Measurements from ENCODE around the gene TENM4.

TENM4 gene

DNA sequence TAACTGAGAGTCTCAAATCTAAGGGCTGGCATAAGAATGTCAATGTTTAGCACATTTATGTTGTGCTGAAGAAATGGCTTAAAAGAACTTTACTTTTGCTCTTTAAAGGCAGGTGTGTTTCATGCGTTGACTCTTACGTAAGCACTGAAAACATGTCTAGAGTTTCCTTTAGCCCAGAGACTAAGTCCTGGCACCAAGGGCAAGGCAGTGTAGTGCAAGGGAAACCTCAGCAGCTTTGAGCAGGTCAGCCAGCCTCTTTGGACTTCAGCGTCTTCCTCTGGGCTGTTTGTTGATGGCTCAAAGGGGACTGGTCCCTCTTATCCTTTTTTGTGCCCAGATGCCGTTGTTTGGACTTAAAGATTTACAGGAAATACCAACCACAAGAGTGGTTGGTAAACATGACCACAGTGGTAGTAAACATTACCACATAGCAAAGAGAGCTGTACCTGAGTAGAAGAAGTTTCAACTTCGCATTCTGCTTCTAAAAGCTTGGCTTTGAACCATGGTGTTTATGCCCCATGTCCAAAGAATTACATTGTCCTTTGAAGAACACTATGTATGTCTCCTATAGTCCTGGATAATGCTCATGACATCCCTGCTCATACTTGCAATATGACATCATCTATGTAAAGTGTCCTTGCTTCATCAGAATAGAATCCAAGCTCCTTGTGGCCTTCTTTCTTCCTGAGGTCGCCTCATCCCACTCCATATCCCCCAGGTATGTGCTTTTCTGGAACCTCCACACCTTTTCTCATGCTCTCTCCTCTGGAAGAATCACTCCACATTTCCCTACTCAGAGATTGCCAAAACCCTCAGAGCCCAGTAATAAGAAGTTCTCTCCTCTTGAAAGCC lies 23.5 kb downstream of the TENM4 start:
- DNase-seq: no peak

DNA sequence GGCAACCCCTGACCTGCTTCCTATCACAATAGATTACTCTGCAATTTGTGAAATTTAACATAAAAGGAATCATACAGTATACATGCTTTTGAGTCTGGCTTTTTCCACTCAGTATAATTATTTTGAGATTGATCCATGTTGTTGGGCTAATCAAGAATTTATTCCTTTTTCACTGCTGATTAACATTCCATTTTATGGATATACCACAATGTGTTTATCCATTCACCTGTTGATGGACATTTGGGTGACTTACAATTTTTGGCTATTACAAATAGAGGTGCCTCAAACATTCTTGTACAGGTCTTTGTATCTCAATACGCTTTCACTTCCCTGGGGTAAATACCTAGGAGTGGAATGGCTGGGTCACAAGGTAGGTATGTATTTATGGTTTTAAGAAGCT lies 24.9 kb downstream of the TENM4 start:
- DNase-seq: no peak

DNA sequence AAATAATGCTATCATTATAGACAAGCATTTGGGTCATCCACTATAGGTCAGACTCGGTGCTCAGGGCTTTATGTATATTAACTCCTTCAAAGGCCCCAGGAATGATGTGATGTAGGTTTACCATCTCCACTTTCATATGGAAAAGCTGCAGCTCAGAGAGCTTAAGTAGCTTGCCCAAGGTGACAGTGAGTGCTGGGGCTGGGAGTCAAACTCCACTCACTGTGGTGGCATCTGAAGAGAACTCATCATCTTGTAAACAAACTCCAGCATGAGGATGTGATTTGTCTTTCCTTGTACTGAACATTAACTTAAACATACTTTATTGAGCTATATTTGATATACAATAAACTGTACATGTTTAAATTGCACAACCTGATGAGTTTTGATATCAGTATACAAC lies 25.4 kb downstream of the TENM4 start:
- no peak for DNase-seq

DNA sequence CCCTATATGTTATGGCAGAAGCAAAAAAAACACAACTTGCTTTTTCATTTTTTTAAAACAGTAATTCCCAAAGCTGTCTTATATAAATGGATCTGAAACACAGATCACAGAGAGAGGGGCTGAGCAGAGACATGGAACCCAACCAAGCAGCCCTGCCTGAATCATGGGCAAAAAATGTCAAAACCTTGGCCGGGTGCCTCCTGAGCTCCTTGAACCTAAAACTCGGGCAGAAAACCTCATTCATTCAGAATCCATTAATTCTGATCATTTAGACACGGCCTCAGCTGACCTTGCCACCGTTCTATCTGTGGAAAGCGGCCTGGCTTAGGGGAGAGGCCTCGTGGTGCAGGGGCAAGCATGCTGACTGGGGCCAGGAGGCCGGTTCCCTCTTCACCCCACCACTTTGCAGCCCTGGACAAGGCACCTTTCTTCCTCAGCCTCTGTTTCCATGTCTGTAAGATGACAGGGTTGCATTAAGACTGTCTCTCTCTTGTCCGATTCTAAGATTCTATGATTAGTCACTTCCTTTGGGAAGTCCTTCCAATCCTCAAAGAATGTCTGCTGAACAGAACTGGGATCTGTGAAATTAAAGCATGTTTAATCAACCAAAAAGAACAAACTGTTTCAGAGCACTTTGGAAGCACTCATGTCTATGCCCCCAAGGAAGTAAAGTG lies 26.0 kb downstream of the TENM4 start:
- no peak for DNase-seq

DNA sequence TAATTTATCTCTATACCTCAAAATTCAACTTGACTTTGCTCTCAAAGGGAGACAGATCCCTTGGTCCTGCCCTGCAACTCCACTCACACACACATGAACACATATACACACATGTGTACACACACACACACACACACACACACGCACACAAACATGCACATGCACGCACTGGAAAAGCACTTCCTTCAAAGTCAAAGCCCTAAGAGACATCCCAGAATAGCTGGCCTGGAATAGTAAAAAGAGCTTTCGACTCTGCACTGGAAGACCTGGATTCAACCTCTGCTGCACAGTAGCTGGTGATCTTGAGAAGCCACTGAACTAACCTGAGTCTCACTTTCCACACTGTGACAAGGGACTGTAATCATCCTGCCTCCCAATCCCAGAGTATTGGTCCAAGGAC lies 26.8 kb downstream of the TENM4 start:
- no peak for DNase-seq

DNA sequence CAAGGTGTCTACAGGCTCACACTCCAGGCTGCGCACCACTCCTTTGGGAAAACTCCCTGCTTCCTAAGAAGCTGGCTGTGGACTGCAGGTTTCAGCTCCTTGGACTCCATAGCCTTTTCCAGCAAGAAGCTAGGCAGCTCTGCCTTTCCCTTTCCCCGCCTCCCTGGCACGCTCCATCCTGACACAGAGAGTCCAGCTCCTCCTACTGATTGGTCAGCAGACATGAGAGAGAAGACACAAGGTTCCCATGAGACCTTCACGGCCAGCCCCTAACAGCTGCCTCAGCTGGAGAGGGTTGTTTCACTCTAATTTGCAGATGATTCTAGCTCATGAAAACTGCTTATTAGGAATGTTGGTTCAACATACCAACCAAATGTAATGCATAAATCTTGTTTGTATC lies 27.6 kb downstream of the TENM4 start:
- DNase-seq: no peak

DNA sequence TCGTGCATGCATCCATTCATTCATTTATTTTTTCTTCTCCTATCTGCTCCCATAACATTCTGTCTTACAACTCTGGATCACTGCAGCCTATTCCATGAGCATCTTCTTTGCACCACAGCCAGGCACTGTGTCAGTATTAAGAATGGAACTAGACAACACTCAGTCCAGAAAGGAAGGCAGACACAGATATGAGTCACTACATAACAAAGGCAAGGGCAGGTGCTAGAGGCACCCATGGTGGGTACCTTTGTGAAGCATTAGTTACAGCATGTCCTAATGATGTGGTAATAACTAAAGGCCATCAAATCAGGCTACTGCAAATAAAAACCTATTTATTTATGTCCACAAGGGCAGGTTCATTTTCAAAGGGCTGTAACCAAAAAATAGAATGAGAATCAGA lies 28.1 kb downstream of the TENM4 start:
- no peak for DNase-seq

DNA sequence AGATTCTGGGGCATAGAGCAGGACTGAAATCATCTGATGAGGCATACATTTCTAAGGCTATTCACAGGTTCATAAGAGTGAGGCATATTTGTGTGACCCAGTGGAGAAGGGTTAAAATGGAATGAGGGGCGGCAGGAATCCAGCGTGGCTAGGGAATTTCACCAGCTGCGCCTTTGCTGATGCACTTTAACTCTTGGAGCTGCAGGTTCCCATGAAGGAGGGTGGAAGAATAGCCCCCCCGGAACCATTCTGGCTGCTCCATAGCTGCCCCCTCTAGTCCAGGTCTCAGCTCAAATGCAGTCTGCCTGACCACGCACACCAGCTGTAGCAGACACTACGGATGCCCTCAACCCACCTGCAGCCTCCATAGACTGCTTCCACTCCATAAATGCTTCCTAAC lies 31.5 kb downstream of the TENM4 start:
- DNase-seq: no peak

DNA sequence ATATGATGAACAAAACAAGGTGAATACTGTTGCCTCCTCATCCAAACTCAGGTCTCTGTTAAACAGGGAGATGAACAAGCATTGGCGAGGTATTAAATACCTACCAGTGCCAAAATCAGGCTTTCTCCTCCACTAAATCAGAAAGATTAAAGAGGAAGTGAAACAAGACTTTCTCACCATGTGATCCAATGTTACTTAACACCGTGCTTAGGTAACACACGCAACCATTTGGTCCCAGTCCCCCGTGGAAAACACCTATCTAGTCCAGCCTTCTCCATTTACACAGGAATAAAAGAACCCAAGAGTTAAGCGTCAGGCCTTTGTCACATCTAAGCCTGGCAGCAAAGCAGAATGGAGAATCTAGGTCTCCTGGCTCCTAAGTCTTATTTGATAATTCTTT lies 34.5 kb downstream of the TENM4 start:
- DNase-seq: peak; percentile 4

DNA sequence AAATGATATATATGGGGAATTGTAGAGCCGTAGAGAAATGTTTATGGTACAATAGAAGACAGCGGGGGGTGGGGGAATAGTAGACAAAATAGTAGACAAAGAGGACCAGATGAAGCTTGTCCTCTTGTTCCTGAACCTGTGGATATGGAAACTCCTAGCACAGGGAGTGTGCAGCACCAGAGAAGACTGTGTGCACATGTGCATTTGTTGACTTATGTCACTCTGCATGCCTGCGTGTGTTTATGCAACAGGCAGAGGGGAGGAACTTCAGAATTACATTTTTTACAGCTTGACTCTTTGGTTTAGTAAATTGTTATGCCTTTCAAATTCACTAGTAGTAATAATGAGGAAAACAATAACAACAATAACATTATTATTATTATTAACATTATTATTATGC lies 36.0 kb downstream of the TENM4 start:
- no peak for DNase-seq

DNA sequence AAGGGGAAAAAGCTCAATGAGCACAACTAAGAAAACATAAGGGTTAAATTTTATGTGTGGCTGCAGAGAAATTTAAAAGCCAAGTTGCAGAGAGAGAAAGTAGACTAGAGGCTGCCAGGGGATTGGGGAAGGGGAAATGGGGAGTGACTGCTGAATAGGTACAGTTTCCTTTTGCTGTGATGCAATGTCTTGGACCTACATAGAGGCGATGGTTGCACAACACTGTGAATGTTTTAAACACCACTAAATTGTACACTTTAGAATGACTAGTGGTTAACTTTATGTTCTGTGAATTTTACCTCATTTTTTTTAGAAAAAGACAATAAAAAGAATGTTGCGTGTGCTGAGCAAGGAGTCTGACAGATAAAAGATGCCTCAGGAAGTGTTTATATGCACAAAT lies 36.5 kb downstream of the TENM4 start:
- DNase-seq: no peak

DNA sequence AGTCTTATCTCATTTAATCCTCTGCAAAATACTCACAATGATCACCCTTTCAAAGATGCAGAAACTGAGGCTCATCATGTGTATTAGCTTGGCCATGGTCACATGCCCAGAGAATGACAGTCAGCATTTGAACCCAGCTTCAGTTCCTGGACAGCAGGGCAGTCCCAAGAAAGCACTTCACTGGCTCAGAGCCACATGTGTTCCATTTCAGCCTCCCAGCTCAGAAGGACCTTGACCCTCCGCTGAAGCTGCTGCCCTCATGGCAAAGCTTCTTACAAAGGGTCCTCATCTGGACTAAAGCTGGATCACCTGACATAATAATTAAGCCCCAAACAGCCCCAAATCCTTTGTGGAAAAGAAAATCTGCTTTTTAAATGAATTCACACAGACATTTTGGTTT lies 37.0 kb downstream of the TENM4 start:
- DNase-seq: no peak

DNA sequence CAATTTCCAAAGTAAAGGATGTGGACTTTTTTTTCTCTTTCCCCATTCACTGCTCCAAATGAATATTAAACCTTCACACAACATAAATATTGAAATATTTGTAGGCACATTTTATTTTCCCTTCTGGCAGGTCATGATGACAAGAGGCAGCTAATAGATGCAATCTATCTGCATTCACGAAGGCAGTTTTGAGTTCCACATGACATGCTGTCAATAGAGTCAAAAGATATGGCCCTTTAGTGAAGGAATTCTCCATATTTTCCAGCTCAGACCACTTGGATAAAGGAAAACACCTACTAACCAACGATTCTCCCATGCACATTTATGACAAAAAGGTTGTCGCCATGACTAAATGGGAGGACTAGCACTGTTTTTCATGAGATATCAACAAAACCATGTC lies 37.9 kb downstream of the TENM4 start:
- DNase-seq: no peak

DNA sequence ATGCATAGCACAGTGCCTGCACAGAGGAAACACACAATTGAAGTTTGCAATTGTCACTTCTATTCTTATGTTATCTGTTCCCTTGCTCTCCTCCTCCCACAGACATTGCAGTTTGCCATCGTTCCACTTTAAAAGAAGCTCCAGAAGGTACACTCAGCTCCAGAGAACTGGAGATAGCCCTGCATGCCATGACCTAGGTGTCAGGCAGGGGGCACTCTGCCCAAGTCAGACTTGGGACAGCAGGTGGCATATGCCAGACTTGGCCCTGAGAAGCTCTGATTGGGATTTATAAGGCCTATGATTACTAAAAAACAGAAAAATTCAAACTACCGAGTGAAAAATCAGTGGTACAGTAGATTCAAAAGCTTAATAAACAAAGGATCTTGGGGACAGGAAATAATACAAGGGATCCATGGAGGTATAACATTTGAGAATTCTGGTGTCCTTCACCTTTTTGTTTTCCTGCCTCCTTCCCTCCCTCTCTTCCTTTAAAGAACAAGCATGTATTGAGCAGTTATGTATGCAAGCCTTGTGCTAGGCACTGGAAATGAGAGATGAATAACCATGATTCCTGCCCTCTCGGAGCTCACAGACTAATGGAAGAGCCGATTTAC lies 40.0 kb downstream of the TENM4 start:
- DNase-seq: no peak

DNA sequence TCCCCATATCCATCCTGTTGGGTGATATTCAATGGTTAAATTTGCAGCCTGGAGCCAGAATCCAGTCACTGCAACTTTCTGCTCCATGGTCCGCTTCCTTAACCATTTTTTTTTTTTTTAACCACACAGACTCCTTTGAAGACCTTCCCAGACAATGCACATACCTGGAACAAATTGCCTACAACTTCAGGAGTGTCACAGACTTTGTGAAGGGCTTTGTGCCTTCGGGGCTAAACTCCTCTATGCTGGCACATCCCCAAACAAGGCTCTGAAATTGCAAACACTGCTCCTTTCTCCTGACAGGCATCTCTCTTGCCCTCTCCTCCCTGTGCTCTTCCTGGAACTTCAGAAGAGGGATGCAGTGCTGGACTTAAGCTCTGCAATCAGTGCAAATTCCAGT lies 40.6 kb downstream of the TENM4 start:
- DNase-seq: no peak

DNA sequence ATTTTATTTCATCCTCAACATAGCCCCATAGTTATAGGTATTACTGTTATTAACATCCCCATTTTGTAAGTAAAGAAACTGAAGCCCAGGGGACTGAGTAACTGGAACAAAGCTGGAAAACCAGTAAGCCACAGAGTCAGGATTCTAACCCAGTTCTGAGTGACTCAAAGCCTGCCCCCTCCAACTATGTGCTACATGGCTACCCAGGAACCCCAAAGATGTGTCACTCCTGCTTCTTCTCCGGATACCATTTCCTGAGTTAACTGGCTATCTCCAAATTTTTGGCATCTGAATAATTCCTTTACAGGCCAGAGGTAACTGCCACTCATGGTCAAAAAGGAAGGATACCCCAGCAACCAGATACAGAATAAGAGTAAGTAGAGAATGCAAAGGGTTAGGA lies 43.6 kb downstream of the TENM4 start:
- no peak for DNase-seq

DNA sequence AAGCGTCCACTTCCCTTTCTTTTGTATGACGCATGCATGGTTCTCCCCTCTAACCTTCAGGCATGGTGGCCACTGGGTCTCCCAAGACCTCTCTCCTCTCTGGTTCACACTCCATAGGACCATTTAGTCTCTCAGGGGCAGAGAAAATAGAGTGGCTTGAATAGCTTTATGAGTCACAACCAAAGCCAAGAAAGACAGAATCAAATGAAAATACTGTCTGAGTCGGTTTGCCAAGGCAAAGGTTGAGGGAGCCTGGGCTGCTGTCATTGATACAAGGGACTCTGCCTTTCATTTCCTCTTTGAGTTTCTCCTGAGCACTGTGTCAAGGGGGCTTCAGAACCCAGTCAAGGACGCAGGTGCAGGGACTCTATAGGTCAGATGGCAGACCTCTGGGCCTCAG lies 44.2 kb downstream of the TENM4 start:
- DNase-seq: no peak

DNA sequence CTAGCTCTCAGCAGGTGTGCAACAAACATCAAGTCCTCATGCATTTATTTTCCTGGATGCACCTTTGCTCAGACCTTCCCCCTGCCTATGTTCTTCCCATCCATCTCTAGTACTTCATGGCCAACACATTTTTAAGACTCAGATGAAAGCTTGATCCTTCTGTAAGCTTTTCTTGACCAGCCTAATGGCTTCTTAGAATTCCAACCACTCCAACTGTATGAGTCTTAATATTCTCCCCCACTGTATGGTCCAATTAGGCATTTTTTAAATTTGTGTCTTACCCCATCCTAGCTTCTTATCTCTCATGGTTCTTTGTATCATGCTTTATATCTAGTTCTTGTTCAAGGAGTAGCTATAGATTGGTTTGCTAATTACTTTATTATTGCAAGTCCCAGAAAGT lies 44.8 kb downstream of the TENM4 start:
- no peak for DNase-seq

DNA sequence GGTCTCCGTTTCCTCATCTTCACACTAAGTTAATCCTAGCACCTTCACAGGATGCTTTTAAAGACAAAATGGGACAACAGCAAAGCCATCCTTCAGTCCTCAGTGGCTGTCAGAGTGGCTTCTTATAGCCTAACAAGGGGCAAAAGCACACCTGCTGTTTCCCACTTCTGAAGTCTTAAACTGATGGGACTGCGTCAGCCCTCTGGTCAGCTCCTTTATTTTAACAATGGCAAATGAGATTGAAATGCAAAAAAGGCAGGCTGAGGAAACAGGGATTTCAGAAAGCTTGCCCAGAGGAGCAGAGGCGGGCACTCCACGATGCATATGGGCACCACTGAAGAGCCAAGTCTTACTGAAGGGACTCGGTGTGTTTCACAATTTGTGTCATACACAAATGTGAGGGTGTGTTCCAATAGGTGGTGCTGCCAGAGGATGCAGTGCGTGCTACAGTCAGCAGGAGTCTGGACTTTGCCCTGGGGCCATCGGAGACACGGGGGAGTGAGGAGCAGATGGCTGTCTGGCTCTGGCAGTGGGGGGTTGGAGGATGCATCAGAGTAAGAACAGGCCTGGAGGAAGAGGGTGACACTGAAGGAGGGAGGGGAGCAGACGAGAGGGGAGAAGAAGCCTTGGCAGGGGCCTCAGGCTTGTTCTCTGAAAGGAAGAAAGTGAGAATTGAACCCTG lies 47.3 kb downstream of the TENM4 start:
- DNase-seq: no peak

DNA sequence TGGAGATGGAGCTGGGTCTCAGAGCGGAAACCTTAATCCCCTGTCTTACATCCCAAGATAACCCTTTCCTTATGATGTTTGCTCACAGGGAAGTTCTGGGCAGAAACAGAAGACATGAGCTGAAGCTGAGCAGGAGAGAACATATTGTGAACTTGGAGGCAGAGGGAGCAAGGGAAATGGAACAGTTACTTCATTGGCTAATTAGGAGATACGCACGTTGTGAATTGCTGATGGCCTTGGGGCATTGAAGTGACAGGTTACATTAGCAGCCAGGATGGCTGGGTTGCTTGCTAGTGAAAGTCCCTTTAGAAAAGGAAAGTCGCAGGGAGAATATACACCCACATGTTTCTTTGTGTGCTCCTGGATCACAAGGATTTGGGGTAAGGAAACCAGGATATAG lies 48.7 kb downstream of the TENM4 start:
- DNase-seq: no peak

DNA sequence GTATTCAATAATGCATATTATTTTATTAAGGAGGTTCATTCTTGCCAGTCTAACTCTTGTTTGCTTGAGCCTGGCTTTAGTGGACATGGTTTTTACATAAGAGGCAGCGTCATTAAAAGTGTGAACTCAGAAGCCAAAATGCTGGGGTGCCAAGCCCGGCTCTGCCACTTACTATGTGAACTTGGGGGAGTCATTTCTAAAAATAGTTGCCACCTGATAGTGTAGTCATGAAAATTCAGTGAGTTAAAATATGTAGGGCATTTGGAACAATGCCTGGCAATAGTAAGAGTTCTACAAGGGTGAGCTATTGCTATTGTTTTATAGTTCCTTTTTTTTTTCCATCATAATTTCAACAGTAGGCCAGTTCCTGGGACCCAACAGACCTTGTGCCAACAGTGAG lies 49.9 kb downstream of the TENM4 start:
- DNase-seq: no peak

DNA sequence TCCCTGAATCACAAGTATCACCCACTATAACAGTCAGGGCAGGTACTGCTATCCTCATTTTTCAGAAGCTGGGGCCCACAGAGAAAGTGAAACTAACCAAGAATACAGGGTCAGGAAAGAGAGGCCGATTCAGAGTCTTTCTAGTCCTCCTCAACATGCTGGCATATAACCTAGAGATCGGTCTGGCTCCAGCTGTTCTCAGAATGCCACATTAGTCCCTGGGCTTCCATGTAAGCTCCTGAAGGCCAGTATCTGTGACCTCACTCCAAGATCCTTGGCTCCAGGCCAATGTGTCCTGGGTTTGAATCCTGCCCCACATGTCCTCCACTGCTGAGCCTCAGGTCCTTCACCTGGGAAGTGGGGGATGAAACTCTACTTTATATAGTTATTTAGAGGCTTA lies 50.4 kb downstream of the TENM4 start:
- no peak for DNase-seq

DNA sequence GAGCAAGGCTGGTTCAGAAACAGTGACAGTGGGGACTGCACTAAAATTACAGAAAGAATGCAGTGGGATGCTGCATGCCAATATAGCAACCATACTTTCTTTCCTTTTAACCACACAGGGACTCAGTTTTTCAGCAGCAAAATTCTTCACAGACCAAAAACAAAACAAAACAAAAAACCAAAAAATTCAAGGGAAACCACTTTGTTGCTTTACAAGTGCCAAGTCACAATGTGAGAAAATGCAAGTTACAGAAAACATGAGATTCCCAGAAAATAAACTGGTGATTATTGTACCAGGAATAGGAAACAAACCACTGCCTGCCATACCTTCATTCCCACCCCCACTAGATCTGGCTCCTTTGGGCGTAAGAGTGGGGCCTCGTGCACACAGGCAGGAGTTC lies 52.6 kb downstream of the TENM4 start:
- no peak for DNase-seq

DNA sequence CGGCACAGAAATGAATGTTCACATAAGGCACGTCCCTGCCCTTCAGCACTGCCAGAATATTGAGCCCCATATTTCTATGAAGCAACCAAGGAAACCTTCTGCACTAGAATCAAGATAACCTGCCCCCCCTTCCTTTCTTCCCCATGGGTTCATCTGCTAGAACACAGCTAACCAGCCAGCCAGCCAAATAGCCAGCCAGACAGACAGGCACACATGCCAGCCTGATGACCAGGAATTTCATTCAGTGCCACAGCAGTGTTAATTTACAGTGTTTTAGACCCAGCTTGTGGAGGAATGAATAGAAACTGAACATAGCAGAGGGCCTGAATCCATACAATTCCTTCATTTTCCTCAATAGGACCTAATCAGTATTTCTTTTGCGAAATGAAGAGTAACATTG lies 57.0 kb downstream of the TENM4 start:
- no peak for DNase-seq
